ENCODE results near the gene IGFN1.
"Not testable (repeated sequence)": the region's sequence is repeated elsewhere in the genome, so short reads cannot be mapped to it uniquely, and the experiment has no call there.

The IGFN1 gene

DNA sequence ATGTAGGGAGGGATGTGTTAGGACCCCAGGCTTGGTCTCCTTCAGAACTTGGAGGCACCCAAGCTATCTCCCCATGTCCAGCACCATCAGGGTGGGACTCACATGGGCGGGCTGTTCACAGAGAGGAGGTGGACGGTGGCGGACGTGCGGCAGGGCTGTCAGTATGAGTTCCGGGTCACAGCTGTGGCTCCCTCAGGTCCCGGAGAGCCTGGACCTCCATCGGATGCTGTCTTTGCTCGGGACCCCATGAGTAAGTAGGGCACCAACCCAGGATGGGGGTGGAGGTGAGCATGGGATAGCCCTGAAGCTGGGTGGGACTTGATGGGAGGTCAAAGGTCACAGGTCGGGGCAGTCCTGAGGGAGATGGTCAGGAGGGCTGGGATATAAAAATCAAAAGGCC is 27.8 kb downstream of the IGFN1 start:
- no peak for DNase-seq

DNA sequence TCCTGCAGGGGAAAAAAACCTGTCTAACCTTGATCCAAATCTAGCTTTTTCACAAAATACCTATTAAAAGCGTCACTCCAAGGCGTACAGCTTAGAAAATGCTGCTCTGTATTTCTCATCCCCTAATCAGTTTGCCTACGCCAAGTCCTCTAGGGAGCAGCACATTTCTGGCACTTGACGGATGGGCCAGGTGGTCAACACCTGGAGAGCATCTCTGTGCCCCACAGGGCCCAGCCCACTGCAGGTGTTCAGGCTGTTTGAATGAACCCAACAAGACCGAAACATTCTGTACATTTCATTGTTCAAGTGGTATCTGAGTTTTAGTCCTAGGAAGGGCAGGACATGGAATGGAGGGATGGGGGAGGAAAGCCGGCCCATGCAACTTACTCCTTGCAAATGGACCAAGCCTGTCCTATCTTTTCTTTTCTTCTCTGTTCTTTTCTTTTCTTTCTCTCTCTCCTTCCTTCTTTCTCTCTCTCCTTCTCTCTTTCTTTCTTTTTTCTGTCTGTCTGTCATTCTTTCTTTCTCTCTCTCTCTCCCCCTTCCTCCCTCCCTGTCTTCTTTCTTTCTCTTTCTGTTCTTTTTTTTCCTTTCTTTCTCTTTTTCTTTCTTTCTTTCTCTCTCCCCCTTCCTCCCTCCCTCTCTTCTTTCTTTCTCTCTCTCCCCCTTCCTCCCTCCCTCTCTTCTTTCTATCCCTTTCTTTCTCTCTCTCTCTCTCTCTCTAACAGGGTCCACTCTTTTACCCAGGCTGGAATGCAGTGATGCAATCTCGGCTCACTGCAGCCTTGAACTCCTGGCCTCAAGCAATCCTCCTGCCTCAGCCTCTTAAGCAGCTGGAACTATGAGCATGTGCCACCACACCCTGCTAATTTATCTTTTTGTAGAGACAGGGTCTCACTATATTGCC is 29.1 kb downstream of the IGFN1 start:
- no peak for DNase-seq

- DNase-seq, result no peak
Observed at GRCh38 chr1:201220388-201220715, 29.7 kb downstream of the IGFN1 start.

DNA sequence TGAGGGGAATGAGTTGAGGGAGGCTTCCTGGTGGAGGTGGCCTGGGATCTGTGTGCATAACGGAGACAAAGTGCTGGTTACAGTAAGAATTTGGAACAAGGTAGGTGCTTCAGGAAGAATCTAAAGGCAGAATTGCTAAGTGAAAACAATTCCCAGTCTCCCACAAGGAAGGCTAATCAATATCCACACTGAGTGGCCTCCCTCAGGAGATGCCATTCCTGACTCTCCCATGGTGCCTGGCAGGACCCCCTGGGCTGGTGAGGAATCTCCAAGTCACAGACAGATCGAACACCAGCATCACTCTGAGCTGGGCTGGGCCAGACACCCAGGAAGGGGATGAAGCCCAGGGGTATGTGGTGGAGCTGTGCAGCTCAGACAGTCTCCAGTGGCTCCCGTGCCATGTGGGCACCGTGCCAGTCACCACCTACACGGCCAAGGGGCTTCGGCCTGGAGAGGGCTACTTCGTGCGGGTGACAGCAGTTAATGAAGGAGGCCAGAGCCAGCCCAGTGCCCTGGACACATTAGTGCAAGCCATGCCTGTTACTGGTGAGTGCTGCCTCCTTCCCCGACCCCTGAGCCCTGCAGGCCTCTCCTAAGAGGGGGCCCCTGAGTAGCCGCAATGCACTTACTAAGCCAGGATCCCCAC is 30.7 kb downstream of the IGFN1 start:
- no peak for DNase-seq

DNA sequence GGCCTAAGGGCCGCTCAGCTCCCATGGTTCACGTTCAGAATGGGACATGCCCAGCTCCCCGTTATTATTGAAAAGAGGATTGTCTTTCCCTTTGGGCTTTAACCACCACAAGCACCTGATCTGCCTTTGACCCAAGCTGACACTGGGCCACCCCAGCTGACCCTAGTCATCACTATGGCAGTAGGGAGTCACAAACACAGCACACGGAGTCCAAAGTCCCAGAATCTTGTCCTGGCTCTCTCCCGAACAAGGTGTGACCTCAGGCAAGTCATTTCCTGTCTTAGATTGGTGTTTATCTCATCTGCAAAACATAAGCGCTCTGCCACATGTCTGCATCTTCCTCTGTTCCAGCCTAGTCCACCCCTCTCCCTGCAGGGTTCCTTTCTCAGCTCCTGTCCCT is 31.5 kb downstream of the IGFN1 start:
- DNase-seq, result no peak

DNA sequence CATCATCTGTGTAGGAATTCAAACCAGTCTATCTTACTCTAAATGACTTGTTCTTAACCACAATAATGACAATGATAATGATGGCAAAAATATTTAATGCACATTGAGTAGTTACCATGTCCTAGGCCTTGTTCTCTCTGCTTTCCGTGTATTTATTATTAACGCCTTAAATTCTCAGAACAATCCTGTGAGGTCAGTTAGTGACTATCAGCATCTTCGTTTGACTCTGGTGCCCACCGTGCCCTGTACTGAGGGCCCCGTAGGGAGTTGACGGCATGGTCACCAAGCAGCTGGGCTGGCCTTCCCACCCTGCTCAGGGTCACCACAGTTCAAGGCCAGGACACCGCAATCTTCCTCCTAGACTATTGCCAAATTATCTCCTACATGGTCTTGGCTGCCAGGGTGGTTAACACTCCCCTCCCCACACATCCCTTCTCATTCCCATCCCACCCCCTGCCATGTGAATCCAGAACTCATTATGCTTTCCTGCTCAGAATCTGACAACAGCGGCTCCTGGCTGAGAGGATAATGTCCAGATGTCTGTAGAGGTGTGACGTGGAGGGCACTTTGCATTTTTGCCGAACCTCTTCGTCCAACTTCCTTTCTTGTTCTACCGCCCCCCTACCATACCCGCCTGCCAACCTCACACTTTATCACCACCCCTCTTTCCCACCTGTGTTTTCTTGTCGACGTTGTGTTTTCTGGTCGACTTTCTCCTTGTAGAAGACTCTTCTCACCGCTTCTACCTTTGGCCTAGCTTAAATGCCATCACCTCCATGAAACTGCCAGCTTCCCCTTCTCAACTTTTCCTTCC is 33.4 kb downstream of the IGFN1 start:
- DNase-seq, result no peak

GRCh38 chr1:201224666-201225370 is 34.2 kb downstream of the IGFN1 start:
- no peak for DNase-seq

GRCh38 chr1:201226178-201226514 is 35.5 kb downstream of the IGFN1 start:
- DNase-seq, result no peak

DNA sequence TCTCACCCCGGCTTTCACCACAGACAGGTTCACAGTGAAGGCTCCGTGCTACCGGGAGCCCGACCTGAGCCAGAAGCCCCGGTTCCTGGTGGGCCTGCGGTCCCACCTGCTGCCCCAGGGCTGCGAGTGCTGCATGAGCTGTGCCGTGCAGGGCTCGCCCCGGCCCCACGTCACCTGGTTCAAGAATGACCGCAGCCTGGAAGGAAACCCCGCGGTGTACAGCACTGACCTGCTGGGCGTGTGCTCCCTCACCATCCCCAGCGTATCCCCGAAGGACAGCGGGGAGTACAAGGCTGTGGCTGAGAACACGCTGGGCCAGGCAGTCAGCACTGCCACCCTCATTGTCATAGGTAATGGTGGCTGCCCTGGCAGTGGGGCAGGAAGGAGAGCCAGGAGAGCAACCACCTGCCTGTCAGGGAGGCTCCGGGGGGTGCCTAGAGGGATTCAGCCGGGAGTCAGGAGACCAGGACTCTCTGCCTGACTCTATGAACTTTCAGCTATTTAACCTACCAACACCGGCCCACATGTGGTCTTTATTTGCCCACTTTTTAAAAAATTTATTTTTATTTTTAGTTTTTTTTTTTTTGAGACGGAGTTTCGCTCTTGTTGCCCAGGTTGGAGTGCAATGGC is 36.4 kb downstream of the IGFN1 start:
- DNase-seq, result no peak

- no peak for DNase-seq
Observed at GRCh38 chr1:201228011-201228983, 37.7 kb downstream of the IGFN1 start.

- no peak for DNase-seq
Observed at GRCh38 chr1:201229095-201229494, 38.5 kb downstream of the IGFN1 start.

DNA sequence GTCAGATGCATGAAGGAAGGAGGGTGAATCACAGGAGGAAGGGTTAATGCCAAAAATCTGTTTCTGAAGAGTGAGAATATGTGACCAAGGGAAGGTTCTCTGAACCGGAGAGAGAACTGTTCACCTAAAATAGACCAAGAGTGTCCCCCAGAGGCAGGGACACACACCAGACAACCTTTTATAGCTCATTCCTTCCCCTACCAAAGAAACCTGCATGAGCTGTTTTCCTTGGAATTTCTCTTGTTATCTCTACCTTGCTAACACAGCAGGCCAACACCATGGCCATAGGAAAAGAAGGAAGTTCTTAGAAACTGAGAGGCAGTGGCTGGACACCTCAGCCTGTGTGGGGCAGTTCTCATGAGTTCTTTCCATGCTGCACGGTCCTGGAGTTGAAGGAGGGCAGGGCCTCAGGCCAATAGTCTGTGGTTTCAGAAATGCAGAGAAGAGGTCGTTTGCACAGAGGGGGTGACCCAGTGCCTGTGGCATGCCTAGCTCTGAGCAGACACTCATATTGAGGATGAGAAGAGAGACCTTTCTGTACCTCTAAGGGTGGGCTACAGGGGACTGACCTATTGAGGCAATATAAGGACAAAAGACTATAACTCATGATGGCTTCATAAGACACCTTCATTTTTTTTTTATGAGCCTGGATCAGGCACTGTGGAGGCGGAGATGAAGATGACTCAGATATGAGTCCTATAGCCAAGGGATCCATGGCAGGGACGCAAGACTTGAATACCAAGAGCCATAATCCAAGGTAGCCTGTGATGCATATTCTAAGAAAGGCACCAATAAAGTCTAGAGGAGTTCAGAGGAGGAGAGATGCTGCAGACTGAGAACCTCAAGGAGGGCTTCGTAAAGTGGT is 39.4 kb downstream of the IGFN1 start:
- DNase-seq, result no peak

DNA sequence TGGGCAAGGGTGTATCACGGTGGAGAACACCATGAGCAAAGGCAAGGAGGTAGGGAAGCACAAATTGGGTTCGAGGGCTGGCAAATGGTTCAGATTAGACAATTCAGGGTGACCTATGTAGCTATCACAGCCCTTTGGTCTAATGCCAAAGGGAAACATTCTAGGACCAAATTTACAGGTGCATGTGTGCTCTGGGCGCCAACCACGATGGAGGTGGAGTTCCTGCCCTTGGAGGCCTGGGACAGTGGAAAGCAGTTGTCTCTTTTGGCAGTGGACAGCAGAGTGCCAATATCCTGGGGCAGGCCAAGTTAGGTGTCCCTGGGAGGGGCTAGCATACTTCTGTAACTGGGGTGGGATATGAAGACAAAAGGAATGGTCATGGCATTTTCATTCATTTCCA is 40.1 kb downstream of the IGFN1 start:
- DNase-seq, result no peak

- not testable (repeated sequence) for DNase-seq
Observed at GRCh38 chr1:201239646-201240045, 49.0 kb downstream of the IGFN1 start.

GRCh38 chr1:201240171-201240570 is 49.5 kb downstream of the IGFN1 start:
- no peak for DNase-seq

GRCh38 chr1:201241736-201242135 is 51.1 kb downstream of the IGFN1 start:
- DNase-seq, result no peak

- no peak for DNase-seq
Observed at GRCh38 chr1:201245082-201245481, 54.5 kb downstream of the IGFN1 start.

DNA sequence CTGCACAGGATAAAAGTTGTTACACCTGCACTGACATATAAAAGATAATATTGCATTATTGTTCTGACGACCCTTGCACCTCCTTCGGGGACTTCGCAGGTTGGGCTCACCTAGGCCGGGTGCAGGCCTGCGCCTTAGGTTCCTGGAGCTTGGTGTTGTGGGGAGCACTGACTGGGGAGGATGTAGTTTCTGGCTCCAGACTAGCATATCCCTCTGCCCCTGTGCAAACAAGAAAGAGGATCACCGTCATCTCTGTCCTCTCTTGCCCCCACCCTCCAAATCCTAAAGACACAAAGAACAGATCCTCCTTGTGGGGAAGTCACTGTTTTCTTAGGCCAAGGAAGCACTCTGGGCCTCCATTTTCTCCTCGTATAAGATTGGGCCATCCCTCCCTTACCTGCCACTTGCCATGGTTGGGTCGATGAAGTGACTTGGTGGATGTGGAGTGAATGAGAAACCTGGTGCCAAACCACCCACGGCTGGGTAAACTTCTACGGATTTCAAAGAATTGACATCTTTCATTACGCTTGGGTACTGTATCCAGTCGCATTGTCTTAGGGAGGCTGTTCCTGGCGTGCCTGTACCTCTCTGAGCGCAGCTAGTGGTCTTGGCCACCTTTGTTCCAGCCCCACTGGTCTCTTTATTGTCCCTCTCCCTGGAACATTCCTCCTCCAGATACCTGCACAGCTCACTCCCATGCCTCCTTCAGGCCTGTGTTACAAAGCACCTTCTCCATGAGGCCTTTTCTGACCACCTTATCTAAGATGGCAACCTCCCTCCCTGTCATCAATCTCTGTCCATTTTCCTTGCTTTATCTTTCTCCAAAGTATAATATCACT is 58.3 kb downstream of the IGFN1 start:
- DNase-seq, result no peak

All from C1 segment of cervical spinal cord (tissue), 14 donors.